Activated CD4-positive, CD25-positive, alpha-beta regulatory T cell treated with anti-CD3 and anti-CD28 coated beads, Interleukin-2, amount 50 U/mL, for 16 hours (primary cell): ENCODE results near the gene COX19.
"Not testable (repeated sequence)": the region's sequence is repeated elsewhere in the genome, so short reads cannot be mapped to it uniquely, and the experiment has no call there.

Experiments used
- DNase-seq: peaks from one replicate; pipeline ENCODE4 v3.0.0-alpha.2; 2020; ENCODE audit warnings: low read depth, low spot score

Gene COX19

GRCh38 chr7:945147-945555 is 30.2 kb downstream of the COX19 start:
- no peak for DNase-seq

GRCh38 chr7:944744-945143 is 30.6 kb downstream of the COX19 start:
- DNase-seq: no peak

GRCh38 chr7:943793-944192 is 31.6 kb downstream of the COX19 start:
- not testable (repeated sequence) for DNase-seq

- DNase-seq: no peak
Observed at GRCh38 chr7:940599-941408, 34.5 kb downstream of the COX19 start.

- DNase-seq: no peak
Observed at GRCh38 chr7:939843-940242, 35.5 kb downstream of the COX19 start.

GRCh38 chr7:938546-939185 is 36.7 kb downstream of the COX19 start:
- DNase-seq: no peak

GRCh38 chr7:937856-938484 is 37.4 kb downstream of the COX19 start:
- no peak for DNase-seq

- no peak for DNase-seq
Observed at GRCh38 chr7:936386-937054, 38.8 kb downstream of the COX19 start.

- DNase-seq: no peak
Observed at GRCh38 chr7:935874-936385, 39.4 kb downstream of the COX19 start.

- DNase-seq: no peak
Observed at GRCh38 chr7:935164-935873, 40.0 kb downstream of the COX19 start.

GRCh38 chr7:934469-935163 is 40.7 kb downstream of the COX19 start:
- no peak for DNase-seq

GRCh38 chr7:932651-932975 is 42.7 kb downstream of the COX19 start:
- no peak for DNase-seq

- no peak for DNase-seq
Observed at GRCh38 chr7:931871-932650, 43.3 kb downstream of the COX19 start.

- DNase-seq: no peak
Observed at GRCh38 chr7:930975-931758, 44.2 kb downstream of the COX19 start.

- no peak for DNase-seq
Observed at GRCh38 chr7:929311-929711, 46.0 kb downstream of the COX19 start.

- DNase-seq: no peak
Observed at GRCh38 chr7:927031-927671, 48.2 kb downstream of the COX19 start.

- DNase-seq: no peak
Observed at GRCh38 chr7:926061-927030, 49.0 kb downstream of the COX19 start.

- DNase-seq: no peak
Observed at GRCh38 chr7:925601-926000, 49.7 kb downstream of the COX19 start.
